Parathyroid adenoma (tissue), 2 donors: ENCODE measurements around the gene CBS.
"Not testable (repeated sequence)": the region's sequence is repeated elsewhere in the genome, so short reads cannot be mapped to it uniquely, and the experiment has no call there.

Experiments used
- H2AFZ ChIP-seq: fragments of 300-600 bp; sonication (generic); one replicate; pipeline ENCODE4 v1.7.0; 2017; ENCODE audit warnings: antibody characterized with exemption, mild to moderate bottlenecking
- H3K27ac ChIP-seq: fragments of 300-600 bp; sonication (generic); one replicate; pipeline ENCODE4 v1.7.0; 2017
- H3K27me3 ChIP-seq: fragments of 300-600 bp; sonication (generic); one replicate; pipeline ENCODE4 v1.7.0; 2017; ENCODE audit warnings: low read length; ENCODE audit not compliant: control insufficient read depth, insufficient read depth
- H3K36me3 ChIP-seq: fragments of 300-600 bp; sonication (generic); one replicate; pipeline ENCODE4 v1.7.0; 2017; ENCODE audit warnings: low read length; ENCODE audit not compliant: control insufficient read depth, insufficient read depth
- H3K4me1 ChIP-seq: fragments of 300-600 bp; sonication (generic); one replicate; pipeline ENCODE4 v1.7.0; 2017; ENCODE audit warnings: control low read depth
- H3K4me2 ChIP-seq: fragments of 300-600 bp; sonication (generic); one replicate; pipeline ENCODE4 v1.7.0; 2017; ENCODE audit warnings: low read length
- H3K4me3 ChIP-seq: fragments of 300-600 bp; sonication (generic); one replicate; pipeline ENCODE4 v1.7.0; 2017; ENCODE audit warnings: low read depth, low read length
- H3K79me2 ChIP-seq: fragments of 300-600 bp; sonication (generic); one replicate; pipeline ENCODE4 v1.7.0; 2017; ENCODE audit warnings: control low read depth
- H3K9ac ChIP-seq: fragments of 300-600 bp; sonication (generic); one replicate; pipeline ENCODE4 v1.7.0; 2017; ENCODE audit warnings: mild to moderate bottlenecking
- H3K9me3 ChIP-seq: fragments of 300-600 bp; sonication (generic); one replicate; pipeline ENCODE4 v1.7.0; 2017; ENCODE audit warnings: low read length; ENCODE audit not compliant: control insufficient read depth
- donor health status: primary hyperparathyroidism.

CBS gene

GRCh38 chr21:43091979-43092614 lies 16.5 kb upstream of the CBS start:
- H3K9ac ChIP-seq, H3K4me3 ChIP-seq, H3K27me3 ChIP-seq, H2AFZ ChIP-seq, H3K4me1 ChIP-seq, H3K36me3 ChIP-seq, H3K4me2 ChIP-seq, H3K79me2 ChIP-seq, H3K27ac ChIP-seq, H3K9me3 ChIP-seq: not testable (repeated sequence)

GRCh38 chr21:43090947-43091346 lies 15.3 kb upstream of the CBS start:
- H3K27me3 ChIP-seq, H3K27ac ChIP-seq, H3K9me3 ChIP-seq, H3K4me3 ChIP-seq, H3K4me2 ChIP-seq, H3K4me1 ChIP-seq, H3K79me2 ChIP-seq, H2AFZ ChIP-seq, H3K36me3 ChIP-seq, H3K9ac ChIP-seq: not testable (repeated sequence)

- H3K9me3 ChIP-seq, H3K79me2 ChIP-seq, H3K4me1 ChIP-seq, H3K9ac ChIP-seq, H3K27ac ChIP-seq, H3K4me2 ChIP-seq, H2AFZ ChIP-seq, H3K4me3 ChIP-seq, H3K36me3 ChIP-seq, H3K27me3 ChIP-seq: not testable (repeated sequence)
These were observed 13.8 kb upstream of the CBS start for GRCh38 chr21:43089463-43089862.

- H3K79me2 ChIP-seq, H3K4me1 ChIP-seq, H3K4me3 ChIP-seq, H3K9me3 ChIP-seq, H3K4me2 ChIP-seq, H3K9ac ChIP-seq, H3K27ac ChIP-seq, H2AFZ ChIP-seq, H3K36me3 ChIP-seq, H3K27me3 ChIP-seq: not testable (repeated sequence)
These were observed 7.1 kb upstream of the CBS start for GRCh38 chr21:43082587-43083300.

GRCh38 chr21:43076643-43077042 lies 1.0 kb upstream of the CBS start:
- not testable (repeated sequence) for H3K9me3 ChIP-seq, H3K4me3 ChIP-seq, H3K9ac ChIP-seq, H3K36me3 ChIP-seq, H3K79me2 ChIP-seq, H3K4me1 ChIP-seq, H3K27ac ChIP-seq, H3K4me2 ChIP-seq, H2AFZ ChIP-seq, H3K27me3 ChIP-seq

GRCh38 chr21:43076023-43076637 lies 495 bp upstream of the CBS start:
- not testable (repeated sequence) for H3K9me3 ChIP-seq, H3K9ac ChIP-seq, H3K4me3 ChIP-seq, H3K4me2 ChIP-seq, H2AFZ ChIP-seq, H3K27ac ChIP-seq, H3K4me1 ChIP-seq, H3K79me2 ChIP-seq, H3K27me3 ChIP-seq, H3K36me3 ChIP-seq

- not testable (repeated sequence) for H3K4me2 ChIP-seq
These were observed 1.1 kb downstream of the CBS start for GRCh38 chr21:43074401-43075169.

GRCh38 chr21:43072742-43073141 lies 2.9 kb downstream of the CBS start:
- not testable (repeated sequence) for H3K4me1 ChIP-seq, H3K36me3 ChIP-seq, H3K9ac ChIP-seq, H3K4me2 ChIP-seq, H3K9me3 ChIP-seq, H3K27me3 ChIP-seq, H2AFZ ChIP-seq, H3K4me3 ChIP-seq, H3K27ac ChIP-seq, H3K79me2 ChIP-seq

More at GRCh38 chr21:43074401-43075169, 1.1 kb downstream of the CBS start:
- not testable (repeated sequence) for H3K9ac ChIP-seq, H3K27me3 ChIP-seq, H3K27ac ChIP-seq, H3K36me3 ChIP-seq, H3K79me2 ChIP-seq, H2AFZ ChIP-seq, H3K4me1 ChIP-seq, H3K4me3 ChIP-seq, H3K9me3 ChIP-seq

- H3K9ac ChIP-seq, H2AFZ ChIP-seq, H3K9me3 ChIP-seq, H3K79me2 ChIP-seq, H3K4me1 ChIP-seq, H3K4me3 ChIP-seq, H3K4me2 ChIP-seq, H3K27ac ChIP-seq, H3K27me3 ChIP-seq, H3K36me3 ChIP-seq: not testable (repeated sequence)
These were observed 6.0 kb downstream of the CBS start for GRCh38 chr21:43069682-43070081.

GRCh38 chr21:43068065-43068464 lies 7.6 kb downstream of the CBS start:
- H2AFZ ChIP-seq, H3K9ac ChIP-seq, H3K79me2 ChIP-seq, H3K4me3 ChIP-seq, H3K4me2 ChIP-seq, H3K9me3 ChIP-seq, H3K4me1 ChIP-seq, H3K27ac ChIP-seq, H3K36me3 ChIP-seq, H3K27me3 ChIP-seq: not testable (repeated sequence)
